ENCODE data around the gene PALM3.
"Not testable (repeated sequence)": the region's sequence is repeated elsewhere in the genome, so short reads cannot be mapped to it uniquely, and the experiment has no call there.

Gene PALM3

DNA sequence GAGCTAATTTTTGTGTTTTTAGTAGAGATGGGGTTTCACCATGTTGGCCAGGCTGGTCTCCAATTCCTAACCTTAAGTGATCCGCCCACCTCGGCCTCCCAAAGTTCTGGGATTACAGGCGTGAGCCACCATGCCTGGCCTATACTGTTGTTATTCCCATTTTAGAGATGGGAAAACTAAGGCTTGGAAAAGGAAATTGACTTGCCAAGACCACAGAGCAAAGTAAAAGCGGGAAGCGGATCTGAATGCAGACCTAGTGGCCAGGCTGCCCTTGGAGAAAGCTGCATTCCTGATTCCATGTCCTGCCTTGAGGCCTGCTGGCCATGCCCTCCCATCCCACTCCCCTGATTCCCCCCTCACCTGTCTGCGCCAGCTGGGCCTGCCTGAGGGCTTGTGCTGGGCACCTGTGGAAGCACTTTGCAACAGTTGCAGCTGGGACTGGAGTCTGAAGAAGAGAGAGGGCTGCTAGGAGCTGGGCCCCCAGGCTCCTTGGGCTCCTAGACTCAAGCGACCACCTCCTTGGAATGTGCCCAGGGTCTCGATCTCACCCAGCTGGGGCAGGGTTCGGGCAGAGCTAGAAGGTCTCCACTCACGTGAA is 5.7 kb downstream of the PALM3 start:
- H3K9me3 ChIP-seq (ENCODE audit: control insufficient read depth in 1 of 2, low read length in 2 of 2) = peaks cover 0 to 5% of the 10 kb centered on the region in 2 donors
- no peak overlapping the region for H3K27ac ChIP-seq (ENCODE audit: low read length)
- no peak overlapping the region for H3K4me3 ChIP-seq (ENCODE audit: low read depth in 1 of 2, low read length in 2 of 2)
- peaks cover 0 to 7% of the 10 kb centered on the region in 2 donors for H3K4me1 ChIP-seq (ENCODE audit: control insufficient read depth in 1 of 2, insufficient read depth in 2 of 2, low read length in 2 of 2)
- H3K27me3 ChIP-seq (ENCODE audit: low read depth, low read length) = peaks cover 19% of the 10 kb centered on the region
- no peaks in the 10 kb centered on the region for H3K36me3 ChIP-seq (ENCODE audit: control insufficient read depth in 1 of 2, insufficient read depth in 2 of 2, low read length in 2 of 2)

DNA sequence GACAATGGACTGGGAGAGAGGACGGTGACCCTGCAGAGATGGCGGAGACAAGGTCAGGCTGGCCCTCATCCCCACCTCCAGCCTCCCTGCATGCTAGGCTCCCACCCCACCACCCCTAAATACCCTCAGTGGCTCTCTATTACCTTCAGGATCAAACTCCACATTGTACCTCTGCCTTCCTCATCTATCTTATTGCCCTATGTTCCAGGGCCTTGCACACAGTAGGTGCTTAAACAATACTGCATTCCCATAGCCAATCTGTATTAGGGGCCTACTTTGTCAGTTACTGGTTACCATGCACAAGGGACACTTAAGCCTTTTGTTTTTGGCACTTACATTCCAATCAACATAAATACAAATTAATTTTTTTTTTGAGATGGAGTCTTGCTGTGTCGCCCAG is 6.5 kb downstream of the PALM3 start:
- H3K9me3 ChIP-seq (ENCODE audit: control insufficient read depth in 1 of 2, low read length in 2 of 2) = peaks cover 0 to 5% of the 10 kb centered on the region in 2 donors
- H3K36me3 ChIP-seq (ENCODE audit: control insufficient read depth in 1 of 2, insufficient read depth in 2 of 2, low read length in 2 of 2) = no peaks in the 10 kb centered on the region
- no peak overlapping the region for H3K4me3 ChIP-seq (ENCODE audit: low read depth in 1 of 2, low read length in 2 of 2)
- H3K4me1 ChIP-seq (ENCODE audit: control insufficient read depth in 1 of 2, insufficient read depth in 2 of 2, low read length in 2 of 2) = peaks cover 0 to 7% of the 10 kb centered on the region in 2 donors
- no peak overlapping the region for H3K27ac ChIP-seq (ENCODE audit: low read length)
- H3K27me3 ChIP-seq (ENCODE audit: low read depth, low read length) = peaks cover 19% of the 10 kb centered on the region

DNA sequence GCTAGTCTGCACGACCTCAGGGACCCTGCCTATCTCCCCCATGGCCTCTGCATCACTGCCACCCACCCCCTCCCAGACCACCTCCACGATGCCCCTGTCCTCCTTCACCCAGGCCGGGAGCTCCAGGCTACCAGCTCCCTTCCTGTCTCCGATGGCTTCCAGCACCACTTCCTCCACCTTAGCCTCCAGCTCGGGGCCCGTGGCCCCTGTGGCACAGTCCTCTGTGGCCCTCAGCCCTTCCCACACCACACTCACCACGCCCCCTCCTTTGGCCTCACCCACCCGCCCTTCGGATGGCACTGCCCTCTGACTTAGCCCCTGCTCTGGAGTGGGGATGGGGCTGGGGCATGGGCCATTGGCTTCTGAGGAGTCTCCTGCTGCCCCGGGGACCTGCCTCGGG is 7.2 kb downstream of the PALM3 start:
- peaks cover 0 to 7% of the 10 kb centered on the region in 2 donors for H3K4me1 ChIP-seq (ENCODE audit: control insufficient read depth in 1 of 2, insufficient read depth in 2 of 2, low read length in 2 of 2)
- H3K27ac ChIP-seq (ENCODE audit: low read length) = no peak overlapping the region
- no peak overlapping the region for H3K4me3 ChIP-seq (ENCODE audit: low read depth in 1 of 2, low read length in 2 of 2)
- H3K9me3 ChIP-seq (ENCODE audit: control insufficient read depth in 1 of 2, low read length in 2 of 2) = peaks cover 0 to 5% of the 10 kb centered on the region in 2 donors
- peaks cover 17% of the 10 kb centered on the region for H3K27me3 ChIP-seq (ENCODE audit: low read depth, low read length)
- H3K36me3 ChIP-seq (ENCODE audit: control insufficient read depth in 1 of 2, insufficient read depth in 2 of 2, low read length in 2 of 2) = no peaks in the 10 kb centered on the region

DNA sequence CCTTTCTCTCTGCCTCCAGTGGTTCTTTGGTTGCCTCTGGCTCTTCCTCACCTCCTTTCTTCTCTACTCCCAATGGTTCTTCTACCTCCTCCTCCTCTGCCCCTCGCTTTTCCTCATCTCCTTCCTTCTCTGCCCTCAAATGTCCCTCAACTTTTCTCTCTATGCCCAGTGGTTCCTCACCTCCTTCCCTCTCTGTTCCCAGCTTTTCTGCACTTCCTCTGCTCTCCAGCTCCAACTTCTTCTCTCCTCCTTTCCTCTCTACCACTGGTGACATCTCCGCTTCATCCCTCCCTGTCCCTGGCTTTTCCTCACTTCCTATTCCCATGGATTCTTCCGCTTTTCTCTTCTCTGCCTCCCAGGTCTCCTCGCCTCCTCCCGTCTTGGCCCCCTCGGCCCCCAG is 7.8 kb downstream of the PALM3 start:
- Histone ChIP-seq H3K36me3 (ENCODE audit: control insufficient read depth in 1 of 2, insufficient read depth in 2 of 2, low read length in 2 of 2) (no peaks in the 10 kb centered on the region), H3K27me3 (ENCODE audit: low read depth, low read length) (peaks cover 14% of the 10 kb centered on the region), H3K27ac (ENCODE audit: low read length) (no peak overlapping the region), H3K4me3 (ENCODE audit: low read depth in 1 of 2, low read length in 2 of 2) (no peak overlapping the region), H3K9me3 (ENCODE audit: control insufficient read depth in 1 of 2, low read length in 2 of 2) (peaks cover 0 to 5% of the 10 kb centered on the region in 2 donors), H3K4me1 (ENCODE audit: control insufficient read depth in 1 of 2, insufficient read depth in 2 of 2, low read length in 2 of 2) (peaks cover 0 to 7% of the 10 kb centered on the region in 2 donors)

DNA sequence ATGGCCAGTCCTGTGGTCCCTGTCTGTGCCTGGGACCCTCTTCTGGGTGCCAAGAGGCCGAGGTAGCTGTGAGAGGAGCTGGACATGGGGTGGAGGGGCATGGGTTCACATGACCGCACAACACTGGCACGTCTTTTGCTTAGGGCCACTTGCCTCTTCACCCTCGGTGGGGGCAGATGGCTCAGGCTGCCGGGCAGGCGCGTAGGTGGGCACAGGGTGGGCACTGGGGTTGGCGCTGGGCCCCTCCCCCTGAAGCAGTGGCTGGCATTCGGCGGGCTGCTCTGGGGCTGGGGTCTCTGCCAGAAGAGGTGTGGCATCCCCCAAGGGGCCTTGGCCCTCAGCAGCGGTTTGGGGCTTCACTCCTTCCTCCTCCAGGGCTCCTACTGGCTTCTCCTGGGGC is 8.4 kb downstream of the PALM3 start:
- Histone ChIP-seq H3K27me3 (ENCODE audit: low read depth, low read length) (peaks cover 8% of the 10 kb centered on the region), H3K27ac (ENCODE audit: low read length) (no peak overlapping the region), H3K9me3 (ENCODE audit: control insufficient read depth in 1 of 2, low read length in 2 of 2) (peaks cover 0 to 5% of the 10 kb centered on the region in 2 donors)

DNA sequence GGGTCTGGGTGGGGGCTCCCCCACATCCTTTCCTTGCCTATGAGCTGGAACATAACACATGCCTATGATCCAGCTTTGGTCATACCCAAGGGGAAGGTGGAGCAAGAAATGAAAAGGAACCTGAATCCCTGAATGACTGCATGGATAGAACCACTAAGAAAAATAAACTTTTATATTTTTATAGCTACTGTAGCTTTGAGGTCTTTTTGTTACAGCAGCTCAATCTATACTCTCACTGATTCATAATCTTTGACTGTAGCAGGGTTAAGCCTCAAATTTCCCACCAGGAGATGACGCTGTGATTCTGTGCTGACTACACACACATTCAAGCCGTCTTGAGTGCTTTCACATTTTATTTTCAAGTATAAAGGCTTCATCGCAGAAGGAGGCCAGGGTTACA is 8.8 kb downstream of the PALM3 start:
- H3K27ac ChIP-seq (ENCODE audit: low read length) = no peak overlapping the region
- no peaks in the 10 kb centered on the region for H3K36me3 ChIP-seq (ENCODE audit: control insufficient read depth in 1 of 2, insufficient read depth in 2 of 2, low read length in 2 of 2)
- peaks cover 0 to 5% of the 10 kb centered on the region in 2 donors for H3K4me1 ChIP-seq (ENCODE audit: control insufficient read depth in 1 of 2, insufficient read depth in 2 of 2, low read length in 2 of 2)
- H3K4me3 ChIP-seq (ENCODE audit: low read depth in 1 of 2, low read length in 2 of 2) = no peak overlapping the region
- peaks cover 0 to 5% of the 10 kb centered on the region in 2 donors for H3K9me3 ChIP-seq (ENCODE audit: control insufficient read depth in 1 of 2, low read length in 2 of 2)
- H3K27me3 ChIP-seq (ENCODE audit: low read depth, low read length) = peaks cover 3% of the 10 kb centered on the region

More for the DNA sequence above, 8.4 kb downstream of the PALM3 start:
- Histone ChIP-seq H3K4me1 (ENCODE audit: control insufficient read depth in 1 of 2, insufficient read depth in 2 of 2, low read length in 2 of 2) (peaks cover 0 to 7% of the 10 kb centered on the region in 2 donors), H3K4me3 (ENCODE audit: low read depth in 1 of 2, low read length in 2 of 2) (no peak overlapping the region), H3K36me3 (ENCODE audit: control insufficient read depth in 1 of 2, insufficient read depth in 2 of 2, low read length in 2 of 2) (no peaks in the 10 kb centered on the region)

DNA sequence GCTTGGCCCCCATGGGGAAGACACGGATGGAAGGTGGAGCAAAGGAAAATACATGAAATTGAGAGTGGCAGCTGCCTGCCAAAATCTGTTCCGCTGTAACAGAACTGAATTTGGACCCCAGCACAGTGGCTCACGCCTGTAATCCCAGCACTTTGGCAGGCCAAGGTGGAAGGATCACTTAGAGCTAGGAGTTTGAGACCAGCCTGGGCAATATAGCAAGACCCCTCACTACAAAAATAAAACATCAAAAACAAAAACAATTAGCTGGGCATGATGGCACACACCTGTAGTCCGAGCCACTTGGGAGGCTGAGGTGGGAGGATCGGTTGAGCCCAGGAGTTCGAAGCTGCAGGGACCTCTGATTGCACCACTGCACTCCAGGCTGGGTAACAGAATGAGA is 9.4 kb downstream of the PALM3 start:
- Histone ChIP-seq H3K27ac (ENCODE audit: low read length) (no peak overlapping the region), H3K27me3 (ENCODE audit: low read depth, low read length) (no peaks in the 10 kb centered on the region), H3K4me3 (ENCODE audit: low read depth in 1 of 2, low read length in 2 of 2) (no peak overlapping the region), H3K4me1 (ENCODE audit: control insufficient read depth in 1 of 2, insufficient read depth in 2 of 2, low read length in 2 of 2) (no peaks in the 10 kb centered on the region), H3K9me3 (ENCODE audit: control insufficient read depth in 1 of 2, low read length in 2 of 2) (peaks cover 0 to 5% of the 10 kb centered on the region in 2 donors), H3K36me3 (ENCODE audit: control insufficient read depth in 1 of 2, insufficient read depth in 2 of 2, low read length in 2 of 2) (no peaks in the 10 kb centered on the region)

DNA sequence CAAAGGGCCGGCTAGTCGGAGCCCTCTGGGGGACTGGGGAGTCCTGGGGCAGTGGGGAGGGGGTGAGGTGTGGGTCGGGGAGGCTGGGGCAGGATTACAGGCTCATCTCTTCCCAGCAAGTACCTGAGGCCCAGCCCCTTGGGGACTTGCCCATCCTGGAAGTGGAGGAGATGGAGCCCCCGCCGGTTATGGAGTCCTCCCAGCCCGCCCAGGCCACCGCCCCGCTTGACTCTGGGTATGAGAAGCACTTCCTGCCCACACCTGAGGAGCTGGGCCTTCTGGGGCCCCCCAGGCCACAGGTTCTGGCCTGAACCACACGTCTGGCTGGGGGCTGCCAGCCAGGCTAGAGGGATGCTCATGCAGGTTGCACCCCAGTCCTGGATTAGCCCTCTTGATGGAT is 9.9 kb downstream of the PALM3 start:
- Histone ChIP-seq H3K4me1 (ENCODE audit: control insufficient read depth in 1 of 2, insufficient read depth in 2 of 2, low read length in 2 of 2) (no peaks in the 10 kb centered on the region), H3K27me3 (ENCODE audit: low read depth, low read length) (no peaks in the 10 kb centered on the region), H3K27ac (ENCODE audit: low read length) (no peak overlapping the region), H3K4me3 (ENCODE audit: low read depth in 1 of 2, low read length in 2 of 2) (no peak overlapping the region), H3K9me3 (ENCODE audit: control insufficient read depth in 1 of 2, low read length in 2 of 2) (peaks cover 0 to 5% of the 10 kb centered on the region in 2 donors), H3K36me3 (ENCODE audit: control insufficient read depth in 1 of 2, insufficient read depth in 2 of 2, low read length in 2 of 2) (no peaks in the 10 kb centered on the region)

DNA sequence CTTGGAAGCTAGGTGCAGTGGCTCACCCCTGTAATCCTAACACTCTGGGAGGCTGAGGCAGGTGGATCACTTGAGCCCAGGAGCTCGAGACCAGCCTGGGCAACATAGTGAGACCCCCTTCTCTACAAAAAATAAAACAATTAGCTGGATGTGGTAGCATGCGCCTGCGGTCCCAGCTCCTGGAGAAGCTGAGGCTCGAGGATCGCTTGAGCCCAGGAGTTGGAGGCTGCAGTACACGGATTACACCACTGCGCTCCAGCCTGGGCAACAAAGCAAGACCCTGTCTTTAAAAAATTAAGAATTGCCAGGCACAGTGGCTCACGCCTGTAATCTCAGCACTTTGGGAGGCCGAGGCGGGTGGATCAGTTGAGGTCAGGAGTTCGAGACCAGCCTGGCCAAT is 10.9 kb downstream of the PALM3 start:
- H3K4me3 ChIP-seq (ENCODE audit: low read depth in 1 of 2, low read length in 2 of 2); H3K9me3 ChIP-seq (ENCODE audit: control insufficient read depth in 1 of 2, low read length in 2 of 2); H3K36me3 ChIP-seq (ENCODE audit: control insufficient read depth in 1 of 2, insufficient read depth in 2 of 2, low read length in 2 of 2); H3K27me3 ChIP-seq (ENCODE audit: low read depth, low read length); H3K27ac ChIP-seq (ENCODE audit: low read length); H3K4me1 ChIP-seq (ENCODE audit: control insufficient read depth in 1 of 2, insufficient read depth in 2 of 2, low read length in 2 of 2): not testable (repeated sequence)

DNA sequence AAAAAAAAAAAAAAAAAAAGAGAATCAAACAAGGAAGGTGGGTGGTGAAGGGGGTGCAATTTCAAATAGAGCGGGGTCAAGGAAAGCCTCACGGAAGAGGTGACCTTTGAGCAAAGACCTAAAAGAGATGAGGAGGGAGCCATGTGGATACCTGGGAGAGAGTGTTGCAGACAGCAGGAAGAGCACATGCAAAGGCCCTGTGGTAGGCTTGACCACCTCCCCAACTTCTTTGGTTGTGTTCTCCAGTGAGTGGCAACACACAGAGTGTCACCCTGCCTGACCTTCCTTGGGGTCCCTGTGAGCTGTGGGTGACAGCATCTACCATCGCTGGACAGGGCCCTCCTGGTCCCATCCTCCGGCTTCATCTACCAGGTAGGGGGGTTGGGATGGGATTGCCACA is 11.4 kb downstream of the PALM3 start:
- Histone ChIP-seq H3K27ac (ENCODE audit: low read length) (no peak overlapping the region), H3K27me3 (ENCODE audit: low read depth, low read length) (no peaks in the 10 kb centered on the region), H3K36me3 (ENCODE audit: control insufficient read depth in 1 of 2, insufficient read depth in 2 of 2, low read length in 2 of 2) (no peaks in the 10 kb centered on the region), H3K4me3 (ENCODE audit: low read depth in 1 of 2, low read length in 2 of 2) (no peak overlapping the region), H3K9me3 (ENCODE audit: control insufficient read depth in 1 of 2, low read length in 2 of 2) (peaks cover 0 to 5% of the 10 kb centered on the region in 2 donors), H3K4me1 (ENCODE audit: control insufficient read depth in 1 of 2, insufficient read depth in 2 of 2, low read length in 2 of 2) (no peaks in the 10 kb centered on the region)

DNA sequence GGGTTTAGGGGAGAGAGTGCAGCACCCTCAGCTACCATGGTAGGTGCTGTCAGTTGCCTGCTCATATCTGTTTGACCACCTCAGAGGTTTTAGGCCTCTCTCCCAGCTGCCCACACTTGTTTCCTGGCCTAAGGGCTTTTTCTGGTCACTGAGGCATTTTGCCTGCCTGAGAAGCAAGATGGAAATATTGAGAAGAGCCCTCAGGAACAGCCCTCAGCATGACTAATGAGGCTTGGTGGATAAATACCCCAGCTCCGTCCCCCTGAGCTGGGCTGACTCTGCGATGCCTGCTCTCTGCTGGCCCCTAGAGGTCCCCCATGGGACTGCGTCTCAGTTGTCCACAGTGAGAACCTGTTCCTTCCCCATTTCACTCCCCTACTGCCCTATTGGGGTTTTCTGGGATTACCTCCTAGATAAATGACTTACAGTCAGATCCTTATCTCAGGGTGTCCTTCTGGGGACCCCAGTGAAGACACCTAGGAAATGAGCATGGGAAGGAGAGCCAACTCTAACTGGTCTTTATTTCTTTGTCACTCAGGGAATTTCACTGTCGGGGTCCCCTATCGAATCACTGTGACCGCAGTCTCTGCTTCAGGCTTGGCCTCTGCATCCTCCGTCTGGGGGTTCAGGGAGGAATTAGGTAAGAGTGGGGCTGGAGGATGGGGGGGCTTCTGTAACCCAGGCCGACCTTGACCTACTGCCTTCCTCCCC is 13.3 kb downstream of the PALM3 start:
- Histone ChIP-seq H3K9me3 (ENCODE audit: control insufficient read depth in 1 of 2, low read length in 2 of 2) (peaks cover 0 to 5% of the 10 kb centered on the region in 2 donors), H3K4me3 (ENCODE audit: low read depth in 1 of 2, low read length in 2 of 2) (no peak overlapping the region), H3K36me3 (ENCODE audit: control insufficient read depth in 1 of 2, insufficient read depth in 2 of 2, low read length in 2 of 2) (no peaks in the 10 kb centered on the region), H3K4me1 (ENCODE audit: control insufficient read depth in 1 of 2, insufficient read depth in 2 of 2, low read length in 2 of 2) (no peaks in the 10 kb centered on the region), H3K27me3 (ENCODE audit: low read depth, low read length) (no peaks in the 10 kb centered on the region), H3K27ac (ENCODE audit: low read length) (no peak overlapping the region)

DNA sequence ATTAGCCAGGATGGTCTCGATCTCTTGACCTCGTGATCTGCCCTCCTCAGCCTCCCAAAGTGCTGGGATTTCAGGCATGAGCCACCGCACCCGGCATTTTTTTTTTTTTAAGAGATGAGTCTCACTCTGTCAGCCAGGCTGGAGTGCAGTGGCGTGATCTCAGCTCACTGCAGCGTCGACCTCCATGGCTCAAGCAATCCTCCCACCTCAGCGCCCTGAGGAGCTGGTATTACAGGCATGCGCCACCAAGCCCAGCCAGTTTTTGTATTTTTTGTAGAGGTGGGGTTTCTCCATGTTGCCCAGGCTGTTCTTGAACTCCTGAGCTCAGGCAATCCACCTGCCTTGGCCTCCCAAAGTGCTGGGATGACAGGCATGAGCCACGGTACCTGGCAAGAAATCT is 14.0 kb downstream of the PALM3 start:
- H3K4me3 ChIP-seq (ENCODE audit: low read depth in 1 of 2, low read length in 2 of 2); H3K27ac ChIP-seq (ENCODE audit: low read length); H3K27me3 ChIP-seq (ENCODE audit: low read depth, low read length); H3K36me3 ChIP-seq (ENCODE audit: control insufficient read depth in 1 of 2, insufficient read depth in 2 of 2, low read length in 2 of 2); H3K4me1 ChIP-seq (ENCODE audit: control insufficient read depth in 1 of 2, insufficient read depth in 2 of 2, low read length in 2 of 2); H3K9me3 ChIP-seq (ENCODE audit: control insufficient read depth in 1 of 2, low read length in 2 of 2): not testable (repeated sequence)
